Measurements from ENCODE around the gene FOXP1. TPM values are rescaled to one million over a fixed set of nuclear protein-coding genes. Genes with fewer than 3 reads are reported as not detected.

Gene FOXP1
- total RNA-seq, 3 donors from 2014 or later, result 61.9 to 267 (median 146) TPM

- intact Hi-C loops (cut with DNase I; ENCODE audit: low total_unique reads), result no loop called here
- no peaks in the 10 kb centered on the region for H3K4me1 ChIP-seq
Measured at GRCh38 chr3:71140477-71140876, 443.1 kb downstream of the FOXP1 start.

GRCh38 chr3:71139496-71139895, 444.0 kb downstream of the FOXP1 start:
- no peak for DNase-seq (ENCODE audit: low spot score in 2 of 2)
- intact Hi-C loops (cut with DNase I; ENCODE audit: low total_unique reads), result no loop called here
- Histone ChIP-seq H3K4me3 (no peak overlapping the region), H3K27me3 (no peaks in the 10 kb centered on the region), H3K4me1 (no peaks in the 10 kb centered on the region), H3K36me3 (no peaks in the 10 kb centered on the region), H3K27ac (no peak overlapping the region), H3K9me3 (no peaks in the 10 kb centered on the region)
- no peak for TF ChIP-seq CTCF (IDR thresholded peaks at IDR 0.05)
- no peak for TF ChIP-seq POLR2AphosphoS5 (IDR thresholded peaks at IDR 0.05)
- no peak for TF ChIP-seq POLR2A (IDR thresholded peaks at IDR 0.05)

More at GRCh38 chr3:71140477-71140876, 443.1 kb downstream of the FOXP1 start:
- H3K4me3 ChIP-seq, result no peak overlapping the region
- no peaks in the 10 kb centered on the region for H3K9me3 ChIP-seq
- H3K36me3 ChIP-seq, result no peaks in the 10 kb centered on the region
- TF ChIP-seq POLR2AphosphoS5 (IDR thresholded peaks at IDR 0.05) (no peak), POLR2A (IDR thresholded peaks at IDR 0.05) (no peak), CTCF (IDR thresholded peaks at IDR 0.05) (no peak)
- no peaks in the 10 kb centered on the region for H3K27me3 ChIP-seq
- no peak for DNase-seq (ENCODE audit: low spot score in 2 of 2)
- H3K27ac ChIP-seq, result no peak overlapping the region

GRCh38 chr3:71138410-71138809, 445.1 kb downstream of the FOXP1 start:
- H3K27ac ChIP-seq, result no peak overlapping the region
- TF ChIP-seq CTCF (IDR thresholded peaks at IDR 0.05), result no peak
- no peak for TF ChIP-seq POLR2A (IDR thresholded peaks at IDR 0.05)
- no peak for TF ChIP-seq POLR2AphosphoS5 (IDR thresholded peaks at IDR 0.05)
- no peaks in the 10 kb centered on the region for H3K27me3 ChIP-seq
- H3K9me3 ChIP-seq, result no peaks in the 10 kb centered on the region
- H3K4me3 ChIP-seq, result no peak overlapping the region
- H3K4me1 ChIP-seq, result no peaks in the 10 kb centered on the region
- H3K36me3 ChIP-seq, result no peaks in the 10 kb centered on the region
- DNase-seq (ENCODE audit: low spot score in 2 of 2), result no peak
- intact Hi-C loops (cut with DNase I; ENCODE audit: low total_unique reads), result no loop called here

- no peaks in the 10 kb centered on the region for H3K27me3 ChIP-seq
- no peaks in the 10 kb centered on the region for H3K36me3 ChIP-seq
- peaks cover 0 to 6% of the 10 kb centered on the region in 2 donors for H3K4me1 ChIP-seq
- no peak for DNase-seq (ENCODE audit: low spot score in 2 of 2)
- no peaks in the 10 kb centered on the region for H3K9me3 ChIP-seq
- H3K4me3 ChIP-seq, result no peak overlapping the region
- no peak overlapping the region for H3K27ac ChIP-seq
- intact Hi-C loops (cut with DNase I; ENCODE audit: low total_unique reads), result no loop called here
- TF ChIP-seq CTCF (IDR thresholded peaks at IDR 0.05) (no peak), POLR2A (IDR thresholded peaks at IDR 0.05) (no peak), POLR2AphosphoS5 (IDR thresholded peaks at IDR 0.05) (no peak)
Measured at GRCh38 chr3:71136276-71136675, 447.3 kb downstream of the FOXP1 start.

- no peaks in the 10 kb centered on the region for H3K27me3 ChIP-seq
- TF ChIP-seq POLR2AphosphoS5 (IDR thresholded peaks at IDR 0.05) (no peak), CTCF (IDR thresholded peaks at IDR 0.05) (no peak), POLR2A (IDR thresholded peaks at IDR 0.05) (no peak)
- H3K36me3 ChIP-seq, result no peaks in the 10 kb centered on the region
- no peaks in the 10 kb centered on the region for H3K9me3 ChIP-seq
- H3K27ac ChIP-seq, result peak overlapping the region; percentile 30 to 41
- no peak overlapping the region for H3K4me3 ChIP-seq
- intact Hi-C loops (cut with DNase I; ENCODE audit: low total_unique reads), result no loop called here
- no peak for DNase-seq (ENCODE audit: low spot score in 2 of 2)
- peaks cover 0 to 6% of the 10 kb centered on the region in 2 donors for H3K4me1 ChIP-seq
Measured at GRCh38 chr3:71135373-71136088, 448.0 kb downstream of the FOXP1 start.

All from breast epithelium (tissue), 4 donors.